KOPT-K1 (cell line): ENCODE data around the gene DUSP16.
"Not testable (repeated sequence)": the region's sequence is repeated elsewhere in the genome, so short reads cannot be mapped to it uniquely, and the experiment has no call there.

Source experiments
- H3K27ac ChIP-seq: fragments of 200-600 bp; sonication (generic); 2 replicates; pipeline ENCODE4 v1.5.1; 2016; ENCODE audit warnings: antibody characterized with exemption, mild to moderate bottlenecking, low read depth, low read length; ENCODE audit not compliant: poor library complexity, severe bottlenecking
- H3K36me3 ChIP-seq: fragments of 200-600 bp; sonication (generic); 2 replicates; pipeline ENCODE4 v1.5.1; 2017; ENCODE audit warnings: antibody characterized with exemption, mild to moderate bottlenecking, low read length, moderate library complexity; ENCODE audit not compliant: insufficient read depth
- H3K9me3 ChIP-seq: fragments of 200-600 bp; sonication (generic); 2 replicates; pipeline ENCODE4 v1.5.1; 2017; ENCODE audit warnings: antibody characterized with exemption, low read length, mild to moderate bottlenecking; ENCODE audit not compliant: insufficient read depth, poor library complexity, severe bottlenecking

DUSP16 gene

DNA sequence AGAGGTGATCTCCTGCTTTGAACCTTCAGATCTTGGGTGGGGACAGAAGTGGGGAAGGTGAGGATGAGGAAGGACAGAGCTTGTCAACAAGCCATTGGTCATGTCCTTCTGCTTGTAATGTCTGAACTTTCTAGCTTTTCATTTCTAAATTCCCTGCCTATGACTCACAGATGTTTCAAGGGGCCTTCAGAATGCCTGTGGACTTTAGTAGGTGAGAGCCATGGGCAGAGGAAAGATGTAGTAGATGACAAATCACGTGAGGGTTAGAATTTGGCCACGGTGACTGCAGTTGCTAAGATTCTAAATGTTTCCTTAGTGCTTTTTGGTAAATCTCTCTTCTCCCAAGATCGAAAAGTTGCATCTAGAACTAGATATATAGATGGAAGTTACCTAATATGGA is 30.3 kb upstream of the DUSP16 start:
- no peak overlapping the region for H3K27ac ChIP-seq

DNA sequence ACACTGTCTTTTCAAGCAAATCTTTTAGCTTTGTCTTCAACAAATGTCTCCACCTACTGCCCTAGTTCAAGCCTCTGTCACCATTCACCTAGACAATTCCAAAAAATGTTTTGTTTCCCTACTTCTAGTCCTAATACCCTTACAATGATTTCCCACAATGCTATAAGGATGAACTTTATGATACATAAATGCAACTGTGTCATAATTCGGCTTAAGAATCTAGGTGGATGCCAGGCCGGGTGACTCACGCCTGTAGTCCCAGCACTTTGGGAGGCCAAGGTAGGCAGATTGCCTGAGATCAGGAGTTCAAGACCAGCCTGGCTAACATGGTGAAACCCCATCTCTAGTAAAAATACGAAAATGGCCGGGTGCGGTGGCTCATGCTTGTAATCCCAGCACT is 28.3 kb upstream of the DUSP16 start:
- Histone ChIP-seq H3K9me3 (no peaks in the 10 kb centered on the region), H3K27ac (no peak overlapping the region), H3K36me3 (no peaks in the 10 kb centered on the region)

More for the DNA sequence above, 30.3 kb upstream of the DUSP16 start:
- no peaks in the 10 kb centered on the region for H3K9me3 ChIP-seq
- H3K36me3 ChIP-seq, result no peaks in the 10 kb centered on the region

DNA sequence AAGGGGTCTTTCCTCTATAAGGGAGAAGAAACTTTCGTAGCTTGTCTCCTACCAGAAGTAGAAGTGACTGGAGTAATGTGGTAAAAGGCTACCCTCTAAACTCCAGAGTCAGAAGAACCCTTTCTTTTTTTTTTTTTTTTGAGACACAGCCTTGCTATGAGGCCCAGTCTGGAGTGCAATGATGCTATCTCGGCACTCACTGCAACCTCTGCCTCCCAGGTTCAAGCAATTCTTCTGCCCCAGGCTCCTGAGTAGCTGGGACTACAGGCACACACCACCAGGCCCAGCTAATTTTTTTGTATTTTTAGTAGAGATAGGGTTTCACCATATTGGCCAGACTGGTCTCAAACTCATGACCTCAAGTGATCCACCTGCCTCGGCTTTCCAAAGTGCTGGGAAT is 25.8 kb upstream of the DUSP16 start:
- H3K27ac ChIP-seq, H3K9me3 ChIP-seq: not testable (repeated sequence)

DNA sequence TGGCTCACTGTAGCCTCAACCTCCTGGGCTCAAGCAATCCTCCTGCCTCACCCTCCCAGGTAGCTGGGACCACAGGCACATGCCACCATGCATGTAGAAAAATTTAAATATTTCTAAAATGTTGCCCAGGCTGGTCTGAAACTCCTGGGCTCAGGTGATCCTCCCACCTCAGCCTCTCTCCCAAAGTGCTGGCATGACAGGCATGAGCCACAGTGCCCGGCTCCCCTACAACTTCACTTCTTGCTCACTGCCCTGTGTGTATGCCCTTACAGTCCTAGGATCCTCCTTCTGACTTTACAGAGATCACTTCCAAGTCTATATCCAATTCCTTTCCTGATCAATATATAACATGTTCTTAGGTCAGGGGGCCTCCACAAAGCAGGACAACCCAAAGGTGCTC is 25.2 kb upstream of the DUSP16 start:
- no peak overlapping the region for H3K27ac ChIP-seq
- H3K36me3 ChIP-seq, result no peaks in the 10 kb centered on the region
- H3K9me3 ChIP-seq, result no peaks in the 10 kb centered on the region

More for the DNA sequence above, 25.8 kb upstream of the DUSP16 start:
- not testable (repeated sequence) for H3K36me3 ChIP-seq

DNA sequence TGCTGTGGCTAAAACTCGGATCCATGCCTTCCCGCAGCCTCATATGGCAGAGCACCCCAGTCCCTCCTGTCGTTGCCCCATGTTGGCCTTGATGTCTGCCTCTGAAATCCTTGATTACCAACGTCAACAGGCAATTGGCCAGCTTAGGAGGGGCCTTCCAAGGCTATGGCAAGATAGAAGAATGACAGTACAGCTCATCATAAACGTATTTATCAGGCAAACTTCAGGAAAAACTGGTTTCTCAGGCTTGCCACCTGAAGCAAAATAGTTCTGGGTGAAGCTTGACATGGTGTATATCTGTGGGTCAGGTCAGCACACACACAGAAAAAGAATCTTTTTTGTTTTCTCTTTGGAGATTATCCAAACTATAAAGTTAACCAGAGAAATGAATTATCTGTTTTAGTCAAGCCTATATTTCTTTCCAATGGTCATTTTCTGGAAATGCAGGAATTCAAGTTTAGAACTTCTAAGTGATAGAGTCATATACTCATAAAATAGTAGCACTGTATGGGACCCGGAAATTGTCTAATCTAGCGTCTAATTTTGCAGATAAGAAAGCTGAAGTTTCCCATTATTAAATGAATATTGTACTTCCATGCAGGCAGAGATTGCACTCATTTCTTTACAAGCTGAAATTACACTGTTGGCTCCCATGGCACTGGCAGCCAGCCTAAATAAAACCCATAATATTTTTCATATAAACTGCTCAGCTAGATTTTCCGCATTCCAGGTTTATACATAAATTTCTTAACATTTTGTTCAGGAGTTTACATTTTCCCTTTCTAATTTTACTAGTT is 24.4 kb upstream of the DUSP16 start:
- no peak overlapping the region for H3K27ac ChIP-seq
- H3K9me3 ChIP-seq, result no peaks in the 10 kb centered on the region
- no peaks in the 10 kb centered on the region for H3K36me3 ChIP-seq

DNA sequence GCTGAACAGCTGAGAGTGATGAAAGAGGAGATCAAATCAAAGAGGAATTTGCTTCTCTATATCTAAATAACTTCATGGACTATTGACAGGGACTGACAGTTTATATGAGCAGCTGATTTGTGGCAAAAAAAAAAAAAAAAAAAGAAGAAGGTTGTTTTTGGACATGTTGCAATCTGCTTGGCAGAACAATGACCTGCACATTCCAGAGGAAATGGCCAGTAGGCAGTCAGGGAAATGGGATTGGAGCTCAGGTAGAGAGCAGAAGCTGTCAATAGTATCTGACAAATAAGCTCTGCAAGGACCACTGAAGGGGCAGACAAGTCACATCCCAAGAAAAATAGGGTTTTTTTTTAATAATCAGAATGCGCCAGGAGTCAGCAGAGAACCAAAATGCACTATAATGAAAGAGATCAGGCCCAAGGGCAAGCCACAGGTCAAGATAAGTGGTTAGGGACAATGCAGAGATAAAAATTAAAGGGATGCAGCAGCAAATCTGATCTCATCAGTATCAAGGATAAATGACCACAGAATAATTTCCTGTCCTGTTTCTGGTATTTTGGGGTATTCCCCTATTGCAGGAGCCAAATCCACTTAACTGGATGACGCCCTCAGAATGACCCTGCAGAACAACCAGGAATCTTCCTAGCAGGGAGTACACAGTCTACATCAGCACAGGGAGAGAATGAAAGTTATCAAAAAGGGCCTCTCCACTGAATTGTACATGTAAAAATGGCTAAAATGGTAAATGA is 22.6 kb upstream of the DUSP16 start:
- H3K36me3 ChIP-seq, result no peaks in the 10 kb centered on the region
- H3K27ac ChIP-seq, result no peak overlapping the region
- no peaks in the 10 kb centered on the region for H3K9me3 ChIP-seq

DNA sequence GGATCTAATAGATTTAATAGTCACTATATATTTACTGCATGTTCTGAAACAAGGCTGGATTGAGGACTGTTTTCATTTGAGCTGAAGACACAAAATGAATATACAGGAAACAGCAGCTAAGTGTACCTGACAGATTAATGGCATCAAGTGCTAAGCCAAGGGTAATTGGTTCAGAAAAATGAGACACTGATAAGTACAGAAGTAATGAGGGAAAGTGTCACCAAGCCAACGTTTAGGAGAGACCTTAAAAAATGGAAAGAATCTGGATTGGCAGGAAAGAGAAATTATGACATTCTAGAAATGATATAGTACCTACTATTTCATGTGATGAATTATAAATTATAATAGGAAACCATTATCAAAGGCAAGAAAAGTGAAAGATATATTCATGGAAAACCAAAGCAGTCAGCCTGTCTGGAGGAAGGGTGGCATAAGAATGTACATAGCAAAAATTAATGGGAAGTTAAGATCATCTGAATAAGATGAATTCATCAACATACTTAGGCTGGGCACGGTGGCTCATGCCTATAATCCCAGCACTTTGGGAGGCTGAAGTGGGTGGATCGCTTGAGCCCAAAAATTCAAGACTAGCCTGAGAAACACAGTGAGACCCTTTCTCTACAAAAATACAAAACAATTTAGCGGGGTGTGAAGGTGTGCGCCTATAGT is 21.0 kb upstream of the DUSP16 start:
- H3K36me3 ChIP-seq, result no peaks in the 10 kb centered on the region

DNA sequence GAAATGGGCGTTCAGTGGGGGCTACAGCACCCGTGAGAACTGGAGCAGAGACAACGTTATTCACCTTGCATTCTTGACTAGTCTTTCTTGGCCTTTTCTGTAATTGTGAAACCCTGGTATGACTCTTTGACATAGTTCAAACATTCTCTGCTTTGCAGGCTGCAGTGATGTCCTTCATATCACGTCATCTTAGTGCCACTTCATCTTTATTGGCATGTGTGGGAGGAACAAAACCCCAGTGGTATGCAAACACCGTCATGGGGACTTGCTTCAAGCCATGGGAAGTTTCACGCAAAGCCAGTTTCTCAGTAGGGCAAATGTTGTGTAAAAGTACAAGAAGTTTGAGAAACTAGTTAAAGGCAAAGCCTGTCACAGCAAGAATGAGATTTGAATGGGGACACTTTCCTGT is 20.2 kb upstream of the DUSP16 start:
- Histone ChIP-seq H3K27ac (no peak overlapping the region), H3K36me3 (no peaks in the 10 kb centered on the region), H3K9me3 (no peaks in the 10 kb centered on the region)

More for the DNA sequence above, 21.0 kb upstream of the DUSP16 start:
- H3K27ac ChIP-seq, result no peak overlapping the region
- H3K9me3 ChIP-seq, result no peaks in the 10 kb centered on the region

DNA sequence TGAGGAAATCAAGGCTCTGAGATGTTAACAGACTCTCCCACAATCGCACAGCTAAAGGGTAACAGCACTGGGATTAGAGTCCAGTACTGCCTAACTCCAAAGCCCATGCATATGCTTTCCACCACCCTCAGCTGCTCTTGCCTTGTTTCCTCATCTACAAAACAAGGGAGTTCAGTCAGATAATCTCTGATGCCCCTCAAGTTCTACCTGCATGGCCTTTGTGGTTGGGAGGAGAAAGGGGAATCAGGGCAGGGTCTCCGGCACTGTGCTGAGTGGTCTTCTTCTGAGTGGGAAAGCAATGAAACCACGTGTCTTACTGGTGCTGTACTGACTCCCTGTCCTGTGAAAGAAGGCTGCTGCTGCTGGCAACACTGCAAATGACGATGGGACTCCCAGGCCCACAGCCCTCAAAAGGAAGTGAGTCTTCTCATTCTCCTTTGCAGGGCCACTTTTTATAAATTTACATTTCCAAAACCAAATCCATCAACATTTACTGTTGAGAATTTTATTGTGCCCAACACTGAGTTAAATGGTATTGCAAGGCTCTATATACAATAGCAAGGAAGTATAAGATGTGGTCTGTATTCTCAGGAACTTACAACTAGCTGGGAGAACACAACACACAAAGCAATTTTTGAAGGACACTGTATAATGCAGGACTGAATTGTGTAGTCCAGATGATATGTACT is 19.7 kb upstream of the DUSP16 start:
- Histone ChIP-seq H3K36me3 (no peaks in the 10 kb centered on the region), H3K27ac (no peak overlapping the region), H3K9me3 (no peaks in the 10 kb centered on the region)

DNA sequence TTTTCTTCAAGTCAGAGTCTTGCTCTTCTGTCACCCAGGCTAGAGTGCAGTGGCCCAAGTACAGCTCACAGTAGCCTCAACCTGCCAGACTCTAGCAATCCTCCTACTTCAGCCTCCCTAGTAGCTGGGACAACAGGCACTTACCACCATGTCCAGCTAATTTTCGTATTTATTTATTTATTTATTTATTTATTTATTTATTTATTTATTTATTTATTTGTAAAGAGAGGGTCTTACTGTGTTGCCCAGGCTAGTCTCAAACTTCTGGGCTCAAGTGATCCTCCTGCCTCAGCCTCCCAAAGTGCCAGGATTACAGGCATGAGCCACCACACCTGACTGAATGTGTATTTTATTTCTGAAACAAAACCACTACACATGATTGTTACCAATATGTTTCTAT is 18.1 kb upstream of the DUSP16 start:
- H3K9me3 ChIP-seq, H3K36me3 ChIP-seq, H3K27ac ChIP-seq: not testable (repeated sequence)

DNA sequence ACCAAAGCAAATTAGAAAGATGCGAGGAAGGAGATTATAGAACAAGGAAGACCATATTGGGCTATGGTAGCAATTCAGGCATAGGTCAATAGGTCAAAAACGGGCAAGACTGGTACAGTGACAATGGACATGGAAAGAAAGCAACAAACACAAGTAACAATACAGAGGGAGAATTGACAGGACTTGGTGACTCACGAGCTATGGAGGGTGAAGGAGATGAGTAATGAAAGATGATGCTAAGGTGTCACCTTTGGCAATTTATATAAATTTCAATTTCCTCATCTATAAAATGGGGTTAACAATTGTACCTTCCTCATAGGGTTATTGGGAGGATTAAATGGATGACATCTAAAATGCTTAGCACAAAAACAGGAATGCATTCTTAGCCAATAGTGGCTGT is 15.1 kb upstream of the DUSP16 start:
- Histone ChIP-seq H3K27ac (no peak overlapping the region), H3K36me3 (no peaks in the 10 kb centered on the region), H3K9me3 (no peaks in the 10 kb centered on the region)

DNA sequence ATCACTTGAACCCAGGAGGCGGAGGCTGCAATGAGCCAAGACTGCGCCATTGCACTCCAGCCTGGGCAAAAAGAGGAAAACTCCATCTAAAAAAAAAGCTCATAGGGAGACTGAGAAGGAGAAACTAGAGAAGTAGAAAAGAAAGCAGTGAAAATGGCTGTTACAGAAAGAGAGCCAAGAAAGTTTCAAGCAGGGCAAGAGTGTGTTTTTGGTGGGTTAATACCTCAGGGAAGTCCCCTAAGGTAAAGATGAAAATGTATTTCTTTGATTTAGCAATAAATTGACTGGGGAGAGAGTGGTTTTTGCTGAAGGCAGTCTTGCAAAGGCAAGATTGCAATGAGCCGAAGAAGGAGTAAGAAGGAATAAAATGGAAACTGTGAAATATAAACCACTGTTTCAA is 10.0 kb upstream of the DUSP16 start:
- Histone ChIP-seq H3K36me3 (no peaks in the 10 kb centered on the region), H3K27ac (no peak overlapping the region), H3K9me3 (no peaks in the 10 kb centered on the region)

DNA sequence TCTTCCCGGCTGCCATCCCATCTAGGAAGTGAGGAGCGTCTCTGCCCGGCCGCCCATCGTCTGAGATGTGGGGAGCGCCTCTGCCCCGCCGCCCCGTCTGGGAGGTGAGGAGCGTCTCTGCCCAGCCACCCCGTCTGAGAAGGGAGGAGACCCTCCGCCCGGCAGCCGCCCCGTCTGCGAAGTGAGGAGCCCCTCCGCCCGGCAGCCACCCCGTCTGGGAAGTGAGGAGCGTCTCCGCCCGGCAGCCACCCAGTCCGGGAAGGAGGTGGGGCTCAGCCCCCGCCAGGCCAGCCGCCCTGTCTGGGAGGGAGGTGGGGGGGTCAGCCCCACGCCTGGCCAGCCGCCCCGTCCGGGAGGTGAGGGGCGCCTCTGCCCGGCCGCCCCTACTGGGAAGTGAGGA is 3.3 kb upstream of the DUSP16 start:
- H3K9me3 ChIP-seq, H3K27ac ChIP-seq, H3K36me3 ChIP-seq: not testable (repeated sequence)

DNA sequence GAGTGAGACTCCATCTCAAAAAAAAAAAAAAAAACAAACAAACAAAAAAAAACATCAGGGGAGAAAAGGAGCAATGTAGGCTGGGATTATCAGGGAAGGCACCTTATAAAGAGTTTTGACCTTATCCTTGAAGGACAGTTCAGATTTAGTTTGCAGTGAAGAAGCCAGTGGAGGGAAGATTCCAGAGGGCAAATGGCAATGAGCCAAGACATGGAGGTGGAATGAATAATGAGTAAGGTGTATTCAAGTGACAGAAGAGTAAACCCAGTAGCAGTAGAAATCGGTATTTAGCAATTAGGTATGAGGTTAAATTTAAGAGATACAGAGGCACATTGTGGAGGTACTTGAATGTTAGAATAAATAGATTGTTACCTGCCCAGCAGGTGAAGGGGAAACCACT is 2.2 kb upstream of the DUSP16 start:
- H3K27ac ChIP-seq, result no peak overlapping the region
- no peaks in the 10 kb centered on the region for H3K9me3 ChIP-seq
- no peaks in the 10 kb centered on the region for H3K36me3 ChIP-seq
